HG03565 (cell line): ENCODE results near the gene GOLGA7B.

Source experiments
- ATAC-seq: cut with Tn5 transposase; IDR thresholded peaks from one replicate; pipeline ENCODE4 v1.9.1; 2021; ENCODE audit warnings: mild to moderate bottlenecking, moderate library complexity; ENCODE audit not compliant: unreplicated experiment

GOLGA7B gene

DNA sequence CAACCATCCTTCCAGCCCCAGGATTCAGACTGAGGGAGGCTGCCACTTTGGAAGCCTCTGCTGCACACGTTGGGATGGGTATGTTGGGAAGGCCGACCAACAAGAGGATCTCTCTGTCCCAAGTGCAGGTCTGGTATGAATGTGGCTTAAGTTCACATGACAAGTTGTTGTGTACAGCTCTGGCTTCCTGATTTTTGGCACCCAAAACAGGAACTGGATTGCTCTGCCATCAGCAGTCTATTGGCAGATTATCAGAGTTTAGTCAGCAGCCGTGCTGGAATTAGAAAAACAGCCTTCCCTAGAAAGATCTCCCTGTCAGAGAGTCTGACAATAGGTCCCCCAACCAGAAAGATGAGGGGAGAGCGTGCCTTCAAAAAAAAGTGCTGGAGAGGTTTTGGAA lies 66.9 kb downstream of the GOLGA7B start:
- ATAC-seq, result no peak

DNA sequence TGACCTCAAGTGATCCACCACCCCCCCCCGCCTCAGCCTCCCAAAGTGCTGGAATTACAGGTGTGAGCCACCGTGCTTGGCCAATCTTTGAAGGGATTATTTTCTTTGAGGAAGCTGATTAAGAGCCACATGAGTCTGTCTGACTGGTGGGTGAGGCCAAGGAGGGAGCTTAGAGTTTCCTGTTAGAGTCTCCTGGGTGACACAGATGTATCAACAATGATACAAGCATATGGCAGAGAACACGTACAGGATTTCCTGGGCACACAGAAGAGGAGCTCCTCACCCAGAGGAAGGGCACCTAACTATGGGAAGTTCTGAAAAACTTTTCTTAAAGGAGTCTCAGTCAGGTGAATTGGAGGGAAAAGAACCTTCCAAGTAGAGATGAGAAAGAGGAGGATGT lies 69.4 kb downstream of the GOLGA7B start:
- ATAC-seq, result no peak

DNA sequence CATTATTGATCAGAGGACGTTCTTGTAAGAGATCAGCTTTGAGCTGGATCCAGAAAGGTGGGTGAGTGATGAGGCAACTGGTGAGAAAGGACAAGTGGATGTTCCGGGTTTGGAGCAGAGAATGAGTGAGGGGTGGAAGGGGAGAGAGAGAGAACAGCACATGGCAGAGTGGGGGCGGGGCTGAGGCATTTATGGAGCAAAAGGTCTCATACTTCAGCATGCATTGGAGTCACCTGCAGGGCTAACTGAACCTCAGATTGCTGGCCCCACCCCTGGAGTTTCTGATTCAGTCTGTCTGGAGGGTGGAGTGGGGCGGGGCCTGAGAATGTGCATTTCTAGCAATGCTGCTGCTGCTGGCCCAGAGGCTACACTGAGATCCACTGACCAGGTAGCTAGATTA lies 71.2 kb downstream of the GOLGA7B start:
- ATAC-seq, result no peak
